Epidermal melanocyte (primary cell): ENCODE data around the gene DYNC1I1.

Experiments used
- DNase-seq: peaks from one replicate; pipeline ENCODE4 v3.0.0; 2011; ENCODE audit warnings: low spot score; ENCODE audit not compliant: insufficient read length

DYNC1I1 gene

GRCh38 chr7:95788884-95789283 is 16.5 kb downstream of the DYNC1I1 start:
- no peak for DNase-seq

GRCh38 chr7:95793658-95794057 is 21.3 kb downstream of the DYNC1I1 start:
- DNase-seq = no peak

GRCh38 chr7:95794917-95795515 is 22.7 kb downstream of the DYNC1I1 start:
- DNase-seq = no peak

GRCh38 chr7:95796617-95797016 is 24.3 kb downstream of the DYNC1I1 start:
- DNase-seq = no peak

- DNase-seq = no peak
Observed at GRCh38 chr7:95798401-95798930, 26.1 kb downstream of the DYNC1I1 start.

- no peak for DNase-seq
Observed at GRCh38 chr7:95800787-95801186, 28.4 kb downstream of the DYNC1I1 start.

- no peak for DNase-seq
Observed at GRCh38 chr7:95802270-95802669, 29.9 kb downstream of the DYNC1I1 start.

GRCh38 chr7:95804052-95804451 is 31.7 kb downstream of the DYNC1I1 start:
- no peak for DNase-seq

- no peak for DNase-seq
Observed at GRCh38 chr7:95805909-95806308, 33.6 kb downstream of the DYNC1I1 start.

GRCh38 chr7:95808396-95808795 is 36.0 kb downstream of the DYNC1I1 start:
- DNase-seq = no peak

GRCh38 chr7:95811846-95812445 is 39.6 kb downstream of the DYNC1I1 start:
- no peak for DNase-seq

- no peak for DNase-seq
Observed at GRCh38 chr7:95814721-95815120, 42.4 kb downstream of the DYNC1I1 start.

- no peak for DNase-seq
Observed at GRCh38 chr7:95817866-95818640, 45.7 kb downstream of the DYNC1I1 start.

- no peak for DNase-seq
Observed at GRCh38 chr7:95820778-95821177, 48.4 kb downstream of the DYNC1I1 start.

- no peak for DNase-seq
Observed at GRCh38 chr7:95822717-95823116, 50.4 kb downstream of the DYNC1I1 start.

- no peak for DNase-seq
Observed at GRCh38 chr7:95824616-95825015, 52.3 kb downstream of the DYNC1I1 start.

- no peak for DNase-seq
Observed at GRCh38 chr7:95828824-95829790, 56.8 kb downstream of the DYNC1I1 start.

GRCh38 chr7:95840953-95841950 is 68.9 kb downstream of the DYNC1I1 start:
- no peak for DNase-seq

GRCh38 chr7:95843286-95843685 is 70.9 kb downstream of the DYNC1I1 start:
- no peak for DNase-seq

GRCh38 chr7:95845007-95845406 is 72.7 kb downstream of the DYNC1I1 start:
- DNase-seq = no peak
